H1 (cell line): ENCODE measurements around the gene TMEM39A. TPM values are rescaled to one million over a fixed set of nuclear protein-coding genes. Genes with fewer than 3 reads are reported as not detected.
A peak's percentile ranks its signal among the peaks of the same experiment; 100 is the strongest.

Experiments used
- CTCF ChIA-PET: fragments of 300-600 bp; sonication (Branson Sonifier 250); formaldehyde crosslinking; loops from one replicate; lab custom pipeline; 2021; ENCODE audit not compliant: partially characterized antibody; lab: Charles Lee
- POLR2A ChIA-PET: fragments of 300-600 bp; sonication (Branson Sonifier 250); formaldehyde crosslinking; loops from one replicate; lab custom pipeline; 2021; ENCODE audit warnings: inconsistent platforms; ENCODE audit not compliant: partially characterized antibody; lab: Charles Lee
- DNase-seq, 2 experiments: peaks; one replicate each; pipeline versions ENCODE4 v3.0.0 to v3.0.0-alpha.2; 2010 to 2022; ENCODE audit warnings: low spot score in 2 of 2, low read depth in 1 of 2, mixed read lengths in 1 of 2
- FAIRE-seq: peaks from 2 replicates; lab custom pipeline; 2011; peaks lifted over from hg19 to GRCh38; lab: Jason Lieb, UNC
- H2AFZ ChIP-seq: 2 replicates; pipeline ENCODE4 v1.8.1; 2012; ENCODE audit warnings: low read length, inconsistent platforms
- H2AK5ac ChIP-seq: 2 replicates; pipeline ENCODE4 v1.6.1; 2013; ENCODE audit warnings: low read depth, low read length
- H2BK120ac ChIP-seq: replicated peaks from 2 replicates; pipeline ENCODE3; 2013; ENCODE audit warnings: low read depth, low read length, inconsistent platforms
- H2BK12ac ChIP-seq: 2 replicates; pipeline ENCODE4 v1.6.1; 2013; ENCODE audit warnings: low read depth, low read length
- H2BK15ac ChIP-seq: 2 replicates; pipeline ENCODE4 v1.6.1; 2013; ENCODE audit warnings: low read length
- H2BK20ac ChIP-seq: 2 replicates; pipeline ENCODE4 v1.6.1; 2013; ENCODE audit warnings: low read length
- H2BK5ac ChIP-seq: 2 replicates; pipeline ENCODE4 v1.6.1; 2013; ENCODE audit warnings: low read depth, low read length
- H3K14ac ChIP-seq: 2 replicates; pipeline ENCODE4 v1.6.1; 2013; ENCODE audit warnings: inconsistent platforms; ENCODE audit not compliant: insufficient read length
- H3K18ac ChIP-seq: 2 replicates; pipeline ENCODE4 v1.6.1; 2013; ENCODE audit warnings: low read length; ENCODE audit errors: extremely low read depth
- H3K23ac ChIP-seq: 2 replicates; pipeline ENCODE4 v1.6.1; 2013; ENCODE audit warnings: inconsistent platforms; ENCODE audit not compliant: insufficient read length
- H3K23me2 ChIP-seq: 2 replicates; pipeline ENCODE4 v1.6.1; 2013; ENCODE audit warnings: low read depth, low read length
- H3K27ac ChIP-seq: 2 replicates; pipeline ENCODE4 v1.6.1; 2011; ENCODE audit warnings: low read depth, low read length, inconsistent platforms
- H3K27me3 ChIP-seq, 4 experiments: replicated peaks in 1 of 4; 1 replicate in 1 of 4; 2 replicates in 3 of 4; pipeline versions ENCODE4 v1.6.1 to v1.8.1; 2011 to 2013; ENCODE audit warnings: low read length in 3 of 4, mild to moderate bottlenecking in 3 of 4, inconsistent platforms in 2 of 4, mixed read lengths in 2 of 4, moderate library complexity in 1 of 4; ENCODE audit not compliant: control insufficient read depth in 3 of 4, insufficient read depth in 3 of 4; ENCODE audit errors: extremely low read depth in 1 of 4
- H3K36me3 ChIP-seq, 4 experiments: 2 replicates each; pipeline versions ENCODE4 v1.6.1 to v1.8.1; 2011 to 2013; ENCODE audit warnings: mild to moderate bottlenecking in 4 of 4, low read length in 3 of 4, moderate library complexity in 2 of 4, control low read depth in 1 of 4, inconsistent platforms in 1 of 4; ENCODE audit not compliant: insufficient read depth in 4 of 4, control insufficient read depth in 2 of 4
- H3K4ac ChIP-seq: replicated peaks from 2 replicates; pipeline ENCODE3; 2013; ENCODE audit warnings: low read length, low read depth, mixed read lengths, inconsistent platforms; ENCODE audit not compliant: insufficient read length
- H3K4me1 ChIP-seq, 4 experiments: replicated peaks in 1 of 4; 1 replicate in 1 of 4; 2 replicates in 3 of 4; pipeline versions ENCODE4 v1.6.1 to v1.8.1; 2011 to 2013; ENCODE audit warnings: low read length in 3 of 4, inconsistent platforms in 2 of 4, mixed read lengths in 1 of 4; ENCODE audit not compliant: insufficient read depth in 4 of 4, control insufficient read depth in 3 of 4
- H3K4me2 ChIP-seq, 2 experiments: 2 replicates each; pipeline versions ENCODE4 v1.6.1 to v1.8.1; 2011 to 2013; ENCODE audit warnings: low read depth in 2 of 2, low read length in 2 of 2, control low read depth in 1 of 2, inconsistent platforms in 1 of 2, mild to moderate bottlenecking in 1 of 2; ENCODE audit not compliant: insufficient read depth in 1 of 2
- H3K4me3 ChIP-seq, 4 experiments: fragments of 200-600, 300-600 bp in 1 of 4; sonication (generic), shearing (Covaris generic), sonication (Bioruptor Twin) in 1 of 4; 2 replicates each; pipeline versions ENCODE4 v1.5.1 to v1.8.1; 2011 to 2016; ENCODE audit warnings: low read length in 4 of 4, low read depth in 3 of 4, control low read depth in 2 of 4, inconsistent platforms in 2 of 4, mild to moderate bottlenecking in 2 of 4, mixed read lengths in 1 of 4, moderate library complexity in 1 of 4; ENCODE audit not compliant: insufficient read depth in 2 of 4; ENCODE audit errors: extremely low read depth in 1 of 4
- H3K56ac ChIP-seq: replicated peaks from 2 replicates; pipeline ENCODE3; 2013; ENCODE audit warnings: low read depth, mild to moderate bottlenecking, mixed read lengths, low read length, inconsistent platforms; ENCODE audit not compliant: insufficient read length
- H3K79me1 ChIP-seq: 2 replicates; pipeline ENCODE4 v1.6.1; 2013; ENCODE audit warnings: low read depth, low read length, control low read depth
- H3K79me2 ChIP-seq, 2 experiments: 2 replicates each; pipeline versions ENCODE4 v1.6.1 to v1.8.1; 2012 to 2013; ENCODE audit warnings: low read length in 2 of 2, mild to moderate bottlenecking in 2 of 2, inconsistent platforms in 1 of 2; ENCODE audit not compliant: insufficient read depth in 2 of 2, control insufficient read depth in 1 of 2
- H3K9ac ChIP-seq, 4 experiments: replicated peaks in 1 of 4; 1 replicate in 1 of 4; 2 replicates in 3 of 4; pipeline versions ENCODE4 v1.6.1 to v1.8.1; 2011 to 2013; ENCODE audit warnings: low read depth in 3 of 4, low read length in 3 of 4, control low read depth in 2 of 4, mild to moderate bottlenecking in 2 of 4, moderate library complexity in 2 of 4, inconsistent platforms in 1 of 4; ENCODE audit errors: extremely low read depth in 1 of 4
- H3K9me3 ChIP-seq, 2 experiments: 2 replicates each; pipeline versions ENCODE4 v1.6.1 to v1.8.1; 2012 to 2013; ENCODE audit warnings: mild to moderate bottlenecking in 2 of 2, moderate library complexity in 2 of 2, control low read depth in 1 of 2, inconsistent platforms in 1 of 2, low read depth in 1 of 2, low read length in 1 of 2, mixed read lengths in 1 of 2; ENCODE audit not compliant: insufficient read depth in 2 of 2
- H4K20me1 ChIP-seq, 2 experiments: replicated peaks in 1 of 2; 2 replicates each; pipeline versions ENCODE3 to v1.8.1; 2011 to 2013; ENCODE audit warnings: inconsistent platforms in 2 of 2, low read length in 2 of 2, mild to moderate bottlenecking in 1 of 2; ENCODE audit not compliant: insufficient read depth in 2 of 2, control insufficient read depth in 1 of 2
- H4K5ac ChIP-seq: 2 replicates; pipeline ENCODE4 v1.6.1; 2013; ENCODE audit warnings: low read length, low read depth, mixed read lengths, inconsistent platforms; ENCODE audit not compliant: insufficient read length
- H4K8ac ChIP-seq: 2 replicates; pipeline ENCODE4 v1.8.0; 2013; ENCODE audit warnings: mild to moderate bottlenecking, moderate library complexity, low read length, inconsistent platforms; ENCODE audit not compliant: insufficient read depth; ENCODE audit errors: extremely low read depth
- H4K91ac ChIP-seq: replicated peaks from 2 replicates; pipeline ENCODE3; 2013; ENCODE audit warnings: low read length, mixed read lengths, inconsistent platforms; ENCODE audit not compliant: insufficient read length
- BCL11A ChIP-seq, 2 experiments: IDR thresholded peaks; one replicate each; pipeline ENCODE4 v1.6.1; 2011; ENCODE audit warnings: low read depth in 2 of 2, low read length in 2 of 2, mild to moderate bottlenecking in 2 of 2
- EP300 ChIP-seq, 2 experiments: IDR thresholded peaks; 1 replicate in 1 of 2; 2 replicates in 1 of 2; pipeline ENCODE4 v1.6.1; 2011 to 2012; ENCODE audit warnings: low read depth in 2 of 2, low read length in 2 of 2, mild to moderate bottlenecking in 2 of 2, borderline replicate concordance in 1 of 2, inconsistent platforms in 1 of 2, moderate library complexity in 1 of 2
- HDAC2 ChIP-seq, 2 experiments: fragments of 300-600 bp in 1 of 2; sonication (generic) in 1 of 2; IDR thresholded peaks; 2 replicates each; pipeline ENCODE4 v1.6.1; 2011 to 2012; ENCODE audit warnings: low read depth in 2 of 2, low read length in 2 of 2, mild to moderate bottlenecking in 2 of 2, moderate library complexity in 2 of 2, borderline replicate concordance in 1 of 2, inconsistent platforms in 1 of 2
- SIN3A ChIP-seq, 2 experiments: IDR thresholded peaks in 1 of 2; conservative IDR thresholded peaks in 1 of 2; 2 replicates each; pipeline ENCODE4 v1.6.1; 2011 to 2012; ENCODE audit warnings: low read length in 2 of 2, improper control_type of control experiment in 1 of 2, low read depth in 1 of 2, mild to moderate bottlenecking in 1 of 2
- TBP ChIP-seq: IDR thresholded peaks from 2 replicates; pipeline ENCODE4 v1.6.1; 2011; ENCODE audit warnings: low read depth, low read length, improper control_type of control experiment
- TEAD4 ChIP-seq: IDR thresholded peaks from 2 replicates; pipeline ENCODE4 v1.6.1; 2012; ENCODE audit warnings: low read depth, low read length, inconsistent platforms, mixed read lengths
- WGBS, 2 experiments: shearing (Covaris generic) in 1 of 2; methylation state at CpG; one replicate each; pipeline versions ENCODE4 v1.1.6 to v1.1.7; 2013 to 2015; ENCODE audit warnings: low lambda C conversion rate in 2 of 2, mixed read lengths in 2 of 2, inconsistent platforms in 1 of 2, low coverage in 1 of 2, missing lambda C conversion rate in 1 of 2; ENCODE audit not compliant: insufficient replicate concordance in 2 of 2, insufficient coverage in 1 of 2, insufficient read length in 1 of 2; ENCODE audit errors: extremely low coverage in 1 of 2, missing lambda C conversion rate in 1 of 2; 5-methylcytosine and 5-hydroxymethylcytosine counted together
- polyA plus RNA-seq, 7 experiments: library from polyadenylated mRNA; depleted of rRNA in 3 of 7; stranded (reverse) in 5 of 7; unstranded in 2 of 7; fragments of >200 nt in 5 of 7; fragments of 200-250 nt in 2 of 7; gene quantifications; 1 replicate in 5 of 7; 2 replicates in 1 of 7; 4 replicates in 1 of 7; pipeline versions ENCODE4 v1.2.1 to v1.2.3, GENCODE V29; 2011 to 2013; ENCODE audit warnings: missing spikeins in 2 of 7, mixed read lengths in 2 of 7
- total RNA-seq: library from RNA; stranded (reverse); fragmentation: NEBNext Ultra II Directional; extraction: Animal tissue kit (Norgen Biotek cat#: 25700); gene quantifications from 2 replicates; pipeline ENCODE4 v1.2.1, GENCODE V29; 2021
- TF ChIP-seq, protein P1 (sequence below), 3 experiments: IDR thresholded peaks; 1 replicate in 2 of 3; 2 replicates in 1 of 3; pipeline versions ENCODE4 v1.5.1 to v1.6.1; 2011; ENCODE audit warnings: low read length in 3 of 3, mild to moderate bottlenecking in 3 of 3, inconsistent platforms in 2 of 3, low read depth in 1 of 3, moderate library complexity in 1 of 3; ENCODE audit not compliant: insufficient read depth in 1 of 3; ENCODE audit errors: control extremely low read depth in 1 of 3

The TMEM39A gene
- total and polyA plus RNA-seq, 2 of the 8 experiments (the other 6 are each of a cell fraction or from before 2014, with no cell fraction given) = 26.8 to 36.1 TPM

- no peaks in the 10 kb centered on the region for H3K27me3 ChIP-seq
- no peak overlapping the region for H3K4me3 ChIP-seq
- no peaks in the 10 kb centered on the region for H3K9me3 ChIP-seq
- CTCF ChIA-PET = interaction anchor here (1.0 to 1.8 kb wide), 3 partner anchors 16 to 51 kb away, joined by 3 to 6 read pairs (median 3); no protein-coding TSS in a partner anchor
- H2BK15ac ChIP-seq = 0 out of 2 replicates have a peak overlapping the region, but pooled peaks have one; percentile 73
- H3K23me2 ChIP-seq = no peaks in the 10 kb centered on the region
- no peaks in the 10 kb centered on the region for H3K36me3 ChIP-seq
- H4K91ac ChIP-seq = peak overlapping the region; percentile 31
- no peak overlapping the region for H4K5ac ChIP-seq
- no peak overlapping the region for H3K27ac ChIP-seq
- WGBS, 2 experiments = 81% methylated on average over 36 of the region's 36 CpGs; no CpG with 5 or more reads in 1 of the 2 experiments
- peaks cover 0 to 14% (median 7%) of the 10 kb centered on the region in 4 experiments; a peak in 6 of 7 replicates for H3K4me1 ChIP-seq
- no peak overlapping the region for H4K8ac ChIP-seq
- DNase-seq (peak in 1 of 2 experiments; percentile 49), FAIRE-seq (no peak)
- H3K4ac ChIP-seq = peak overlapping the region; percentile 27
- no peak overlapping the region for H3K18ac ChIP-seq
- peak overlapping the region in 1 of 2 experiments; percentile 7; a peak in 1 of 4 replicates for H3K4me2 ChIP-seq
- no peaks in the 10 kb centered on the region for H3K79me2 ChIP-seq
- H3K56ac ChIP-seq = no peak overlapping the region
- no peaks in the 10 kb centered on the region for H4K20me1 ChIP-seq
- H2BK5ac ChIP-seq = no peak overlapping the region
- H2AK5ac ChIP-seq = no peak overlapping the region
- no peaks in the 10 kb centered on the region; the same call in 1 of the 2 replicates for H3K79me1 ChIP-seq
- no peak overlapping the region for H3K23ac ChIP-seq
- no peak overlapping the region for H3K9ac ChIP-seq
- POLR2A ChIA-PET = no interaction called here
- H3K14ac ChIP-seq = no peak overlapping the region
- H2BK120ac ChIP-seq = no peak overlapping the region
- H2BK12ac ChIP-seq = no peak overlapping the region
- H2BK20ac ChIP-seq = peak overlapping the region; percentile 34; the same call in 1 of the 2 replicates
- no peak overlapping the region; the same call in 1 of the 2 replicates for H2AFZ ChIP-seq
- TF ChIP-seq HDAC2 (IDR thresholded peaks at IDR 0.05; ENCODE audit: borderline replicate concordance in 1 of 2, low read depth in 2 of 2, low read length in 2 of 2) (no peak), TBP (no peak), EP300 (IDR thresholded peaks at IDR 0.05; ENCODE audit: borderline replicate concordance in 1 of 2, low read depth in 2 of 2, low read length in 2 of 2) (no peak), BCL11A (IDR thresholded peaks at IDR 0.05; ENCODE audit: low read depth in 2 of 2, low read length in 2 of 2) (no peak), TEAD4 (no peak), SIN3A (conservative IDR thresholded peaks at IDR 0.05 in 1 of 2, IDR thresholded peaks at IDR 0.05 in 1 of 2; ENCODE audit: low read depth in 1 of 2, low read length in 2 of 2) (no peak)
- TF ChIP-seq, protein P1, sequence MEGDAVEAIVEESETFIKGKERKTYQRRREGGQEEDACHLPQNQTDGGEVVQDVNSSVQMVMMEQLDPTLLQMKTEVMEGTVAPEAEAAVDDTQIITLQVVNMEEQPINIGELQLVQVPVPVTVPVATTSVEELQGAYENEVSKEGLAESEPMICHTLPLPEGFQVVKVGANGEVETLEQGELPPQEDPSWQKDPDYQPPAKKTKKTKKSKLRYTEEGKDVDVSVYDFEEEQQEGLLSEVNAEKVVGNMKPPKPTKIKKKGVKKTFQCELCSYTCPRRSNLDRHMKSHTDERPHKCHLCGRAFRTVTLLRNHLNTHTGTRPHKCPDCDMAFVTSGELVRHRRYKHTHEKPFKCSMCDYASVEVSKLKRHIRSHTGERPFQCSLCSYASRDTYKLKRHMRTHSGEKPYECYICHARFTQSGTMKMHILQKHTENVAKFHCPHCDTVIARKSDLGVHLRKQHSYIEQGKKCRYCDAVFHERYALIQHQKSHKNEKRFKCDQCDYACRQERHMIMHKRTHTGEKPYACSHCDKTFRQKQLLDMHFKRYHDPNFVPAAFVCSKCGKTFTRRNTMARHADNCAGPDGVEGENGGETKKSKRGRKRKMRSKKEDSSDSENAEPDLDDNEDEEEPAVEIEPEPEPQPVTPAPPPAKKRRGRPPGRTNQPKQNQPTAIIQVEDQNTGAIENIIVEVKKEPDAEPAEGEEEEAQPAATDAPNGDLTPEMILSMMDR (IDR thresholded peaks at IDR 0.05; ENCODE audit: control extremely low read depth in 1 of 3, insufficient read depth in 1 of 3, low read depth in 1 of 3, low read length in 3 of 3) = no peak
Observed at GRCh38 chr3:119401503-119402440, 61.6 kb downstream of the TMEM39A start.
